HEK293T (cell line): Measurements from ENCODE around the gene SLC29A1.

ENCODE experiments used
- ARNT ChIP-seq: fragments of 450-650 bp; IDR thresholded peaks from 2 replicates; pipeline ENCODE4 v1.6.1; 2017; ENCODE audit warnings: mild to moderate bottlenecking
- BHLHE40 ChIP-seq: fragments of 450-650 bp; IDR thresholded peaks from 2 replicates; pipeline ENCODE4 v1.6.1; 2016; ENCODE audit warnings: mild to moderate bottlenecking, moderate library complexity, borderline replicate concordance
- ELF4 ChIP-seq: fragments of 450-650 bp; IDR thresholded peaks from 2 replicates; pipeline ENCODE4 v1.6.1; 2017; ENCODE audit warnings: antibody characterized with exemption
- FOXK2 ChIP-seq: fragments of 450-650 bp; IDR thresholded peaks from 2 replicates; pipeline ENCODE4 v1.6.1; 2016; ENCODE audit warnings: mild to moderate bottlenecking
- HDGF ChIP-seq: fragments of 450-650 bp; IDR thresholded peaks from 2 replicates; pipeline ENCODE4 v1.6.1; 2017; ENCODE audit warnings: antibody characterized with exemption, borderline replicate concordance
- NFRKB ChIP-seq: fragments of 450-650 bp; IDR thresholded peaks from 2 replicates; pipeline ENCODE4 v1.6.1; 2016; ENCODE audit warnings: mild to moderate bottlenecking, moderate library complexity
- PKNOX1 ChIP-seq: fragments of 450-650 bp; IDR thresholded peaks from 2 replicates; pipeline ENCODE4 v1.6.1; 2016
- SUZ12 ChIP-seq: fragments of 450-650 bp; IDR thresholded peaks from 2 replicates; pipeline ENCODE4 v1.6.1; 2016; ENCODE audit warnings: mild to moderate bottlenecking
- TARDBP ChIP-seq: fragments of 450-650 bp; IDR thresholded peaks from 2 replicates; pipeline ENCODE4 v1.6.1; 2016
- ZNF384 ChIP-seq: fragments of 450-650 bp; IDR thresholded peaks from 2 replicates; pipeline ENCODE4 v1.6.1; 2016

GRCh38 chr6:44272999-44273566, 49.7 kb downstream of the SLC29A1 start:
- TF ChIP-seq HDGF (no peak), ARNT (no peak), TARDBP (no peak), ELF4 (no peak), BHLHE40 (no peak), FOXK2 (no peak), PKNOX1 (no peak), SUZ12 (no peak), ZNF384 (no peak), NFRKB (no peak)
